ENCODE measurements around the gene UBE2M.
"Not testable (repeated sequence)": the region's sequence is repeated elsewhere in the genome, so short reads cannot be mapped to it uniquely, and the experiment has no call there.

Gene UBE2M

DNA sequence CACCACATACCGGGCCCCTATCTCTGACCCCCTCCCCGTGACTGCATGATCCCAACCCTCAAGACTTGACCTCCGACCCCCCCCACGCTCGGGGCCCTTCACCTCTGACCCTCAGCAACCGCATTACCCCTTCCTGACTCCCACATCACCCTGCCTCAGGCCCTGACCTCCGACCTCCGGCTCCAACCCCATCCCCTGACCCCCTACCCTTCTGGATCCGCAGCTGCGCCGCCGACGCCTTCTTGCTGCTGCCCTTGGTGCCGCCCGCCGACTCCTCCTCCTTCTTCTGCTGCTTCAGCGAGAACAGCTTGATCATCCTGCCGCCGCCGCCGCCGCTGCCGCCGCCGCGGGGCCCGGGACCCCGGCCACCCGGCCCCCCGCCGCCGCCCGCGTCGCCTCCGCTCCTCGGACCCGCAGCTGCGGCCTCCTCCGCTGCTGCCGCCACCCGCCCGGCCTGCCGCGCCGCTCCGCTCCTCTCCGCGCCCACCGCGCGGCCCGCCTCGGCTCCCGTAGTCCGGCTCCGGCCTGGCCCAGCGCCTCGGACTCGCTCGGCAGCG lies at the start of gene UBE2M:
TSS of gene UBE2M (minus strand) at position 546 of the 557 bp plus-strand sequence. CDS start at position 316, 230 bp downstream.
- no peak for DNase-seq

DNA sequence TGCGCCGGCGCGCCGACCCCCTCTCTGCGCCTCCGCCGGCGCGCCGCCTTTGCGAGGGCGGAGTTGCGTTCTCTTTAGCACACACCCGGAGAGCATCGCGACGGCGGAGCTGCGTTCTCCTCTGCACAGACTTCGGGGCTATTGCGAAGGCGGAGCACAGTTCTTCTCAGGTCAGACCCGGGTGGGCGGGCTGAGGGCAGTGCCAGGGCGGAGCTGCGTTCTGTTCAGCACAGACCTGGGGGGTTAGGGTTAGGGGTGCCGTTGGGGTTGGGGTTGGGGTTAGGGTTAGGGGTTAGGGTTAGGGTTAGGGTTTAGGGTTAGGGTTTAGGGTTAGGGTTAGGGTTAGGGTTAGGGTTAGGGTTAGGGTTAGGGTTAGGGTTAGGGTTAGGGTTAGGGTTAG lies 48.8 kb upstream of the UBE2M start:
- DNase-seq = not testable (repeated sequence)

DNA sequence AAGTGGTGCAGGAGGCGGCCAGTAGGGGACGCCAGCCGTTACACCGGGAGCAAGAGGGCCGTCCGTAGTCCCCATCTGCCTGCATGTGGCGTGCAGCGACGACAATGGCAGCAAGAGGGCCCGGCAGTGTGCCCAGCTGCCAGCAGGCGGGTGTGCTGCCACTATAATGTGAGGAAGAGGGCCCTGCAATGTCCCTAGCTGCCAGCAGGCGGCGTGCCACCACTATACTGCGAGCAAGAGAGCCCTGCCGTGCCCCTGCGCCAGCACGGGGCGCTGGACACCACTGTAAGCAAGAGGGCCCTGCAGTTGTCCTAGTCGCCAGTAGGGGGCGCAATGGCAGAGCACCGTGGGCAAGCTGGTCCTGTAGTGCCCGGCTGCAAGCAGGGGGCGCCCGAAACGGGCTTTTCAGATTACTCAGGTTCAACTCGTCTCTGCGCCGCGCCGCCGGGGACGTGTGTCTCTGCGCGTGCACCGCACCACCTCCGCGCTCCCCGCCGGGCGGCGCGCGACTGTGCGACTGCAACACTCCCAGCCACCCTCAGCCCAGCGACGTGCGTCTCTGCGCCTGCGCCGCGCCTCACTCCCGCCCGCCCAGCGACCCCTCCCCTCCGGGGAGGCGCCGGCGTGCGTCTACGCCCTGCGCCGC lies 48.0 kb upstream of the UBE2M start:
- not testable (repeated sequence) for DNase-seq

DNA sequence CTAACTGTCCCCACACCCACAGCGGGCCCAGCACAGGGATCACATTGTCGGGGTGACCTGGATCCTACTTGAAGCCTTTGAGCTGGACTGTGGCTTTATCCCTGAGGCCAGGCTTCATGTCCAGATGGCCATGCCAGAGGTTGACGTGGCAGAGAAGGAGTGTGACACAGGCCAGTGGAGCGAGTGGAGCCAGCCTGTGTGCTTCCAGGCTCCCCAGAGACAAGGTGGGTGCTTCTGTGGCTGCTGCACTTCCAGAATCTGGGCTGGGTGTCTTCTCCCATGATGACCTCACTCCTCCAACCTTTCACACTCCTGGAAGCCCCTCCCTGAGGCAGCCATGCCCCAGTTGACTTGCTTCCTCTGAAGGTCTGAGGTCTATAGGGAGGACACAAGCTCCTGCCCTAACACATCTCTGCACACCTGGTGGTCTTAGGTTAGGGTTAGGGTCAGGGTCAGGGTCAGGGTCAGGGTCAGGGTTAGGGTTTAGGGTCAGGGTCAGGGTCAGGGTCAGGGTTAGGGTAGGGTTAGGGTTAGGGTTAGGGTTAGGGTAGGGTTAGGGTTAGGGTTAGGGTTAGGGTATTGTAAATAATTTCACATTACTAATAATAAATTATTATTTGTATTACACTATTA lies 27.8 kb upstream of the UBE2M start:
- no peak for DNase-seq

DNA sequence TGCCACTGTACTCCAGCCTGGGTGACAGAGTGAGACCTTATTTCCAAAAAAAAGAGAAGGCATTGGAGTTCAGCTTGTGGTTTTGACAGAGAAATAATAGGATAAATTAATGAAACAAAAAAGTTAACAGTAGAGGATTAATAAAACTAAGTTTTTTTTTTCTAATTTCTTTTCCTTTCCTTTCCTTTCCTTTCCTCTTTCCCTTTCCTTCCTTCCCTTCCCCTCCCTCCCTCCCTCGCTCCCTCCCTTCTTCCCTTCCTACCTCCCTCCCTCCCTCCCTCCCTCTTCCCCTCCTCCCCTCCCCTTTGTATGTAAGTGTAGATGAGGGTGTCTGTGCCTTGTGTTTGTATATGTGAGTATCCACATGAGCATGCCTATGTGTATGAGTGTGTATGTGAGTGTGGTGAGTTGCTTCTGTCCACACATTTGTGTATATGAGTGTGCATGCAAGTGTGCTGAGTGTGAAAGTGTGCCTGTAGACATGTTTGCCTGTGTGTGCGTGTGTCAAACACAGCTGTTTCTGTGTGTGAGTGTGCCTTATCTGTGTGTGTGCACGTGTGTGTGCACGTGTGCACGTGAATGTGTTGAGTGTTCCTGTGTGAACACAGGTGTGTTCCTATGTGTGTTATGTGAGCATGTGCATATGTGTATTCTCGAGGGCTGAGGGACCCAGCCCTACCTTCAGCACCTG lies 27.2 kb upstream of the UBE2M start:
- DNase-seq = no peak

DNA sequence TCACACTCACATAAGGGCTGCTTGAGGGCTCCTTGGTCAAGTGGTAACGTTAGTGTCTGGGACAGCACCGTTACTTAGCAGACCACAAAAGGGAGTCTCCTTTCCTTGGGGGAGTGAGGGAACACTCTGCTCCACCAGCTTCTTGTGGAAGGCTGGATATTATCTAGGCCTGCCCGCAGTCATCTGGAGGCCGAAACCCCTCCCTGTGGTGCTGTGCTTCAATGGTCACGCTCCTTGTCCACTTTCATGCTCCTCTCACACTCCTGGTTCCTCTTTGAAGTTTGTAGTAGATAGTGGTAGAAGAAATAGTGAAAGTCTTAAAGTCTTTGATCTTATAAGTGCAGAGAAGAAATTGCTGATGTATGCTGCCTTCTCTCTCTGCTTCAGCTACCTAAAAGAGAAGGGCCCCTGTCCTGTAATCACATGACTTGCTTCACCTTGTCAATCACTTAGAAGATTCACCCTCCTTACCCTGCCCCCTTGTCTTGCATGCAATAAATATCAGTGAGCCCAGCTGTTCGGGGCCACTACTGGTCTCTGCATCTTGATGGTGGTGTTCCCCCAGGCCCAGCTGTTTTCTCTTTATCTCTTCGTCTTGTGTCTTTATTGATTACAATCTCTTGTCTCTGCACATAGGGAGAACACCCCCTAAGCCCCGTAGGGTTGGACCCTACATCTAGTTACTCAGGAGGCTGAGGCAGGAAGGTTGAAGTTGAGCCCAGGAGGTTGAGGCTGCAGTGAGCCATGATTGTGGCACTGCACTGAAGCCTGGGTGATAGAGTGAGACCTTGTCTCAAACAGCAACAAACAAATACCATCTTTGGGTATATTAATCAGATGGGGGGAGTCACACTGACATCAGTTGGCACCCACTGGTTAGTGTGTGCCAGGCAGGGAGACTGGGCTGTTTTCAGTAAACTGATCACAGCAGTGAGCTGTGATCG lies 26.4 kb upstream of the UBE2M start:
- no peak for DNase-seq

DNA sequence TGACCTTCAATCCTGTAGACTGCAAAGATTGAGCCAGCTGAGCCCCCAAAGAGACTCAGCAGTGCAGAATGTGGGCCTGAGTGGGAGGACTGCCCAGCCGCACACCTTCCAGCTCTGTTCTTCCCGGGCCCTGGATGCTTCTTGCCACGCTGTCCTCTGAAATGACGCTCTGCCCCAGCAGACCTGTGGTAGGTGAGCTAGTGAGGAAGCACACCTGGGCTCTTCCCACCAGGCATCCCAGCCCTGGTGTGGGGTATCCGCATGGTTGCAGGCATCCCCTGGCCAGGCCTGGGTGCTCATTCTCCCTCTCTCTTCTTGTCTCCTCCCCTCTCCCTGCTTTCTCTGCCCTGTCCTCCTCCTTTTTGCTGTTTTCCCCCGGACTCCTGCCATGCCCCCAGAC lies 24.6 kb upstream of the UBE2M start:
- no peak for DNase-seq

DNA sequence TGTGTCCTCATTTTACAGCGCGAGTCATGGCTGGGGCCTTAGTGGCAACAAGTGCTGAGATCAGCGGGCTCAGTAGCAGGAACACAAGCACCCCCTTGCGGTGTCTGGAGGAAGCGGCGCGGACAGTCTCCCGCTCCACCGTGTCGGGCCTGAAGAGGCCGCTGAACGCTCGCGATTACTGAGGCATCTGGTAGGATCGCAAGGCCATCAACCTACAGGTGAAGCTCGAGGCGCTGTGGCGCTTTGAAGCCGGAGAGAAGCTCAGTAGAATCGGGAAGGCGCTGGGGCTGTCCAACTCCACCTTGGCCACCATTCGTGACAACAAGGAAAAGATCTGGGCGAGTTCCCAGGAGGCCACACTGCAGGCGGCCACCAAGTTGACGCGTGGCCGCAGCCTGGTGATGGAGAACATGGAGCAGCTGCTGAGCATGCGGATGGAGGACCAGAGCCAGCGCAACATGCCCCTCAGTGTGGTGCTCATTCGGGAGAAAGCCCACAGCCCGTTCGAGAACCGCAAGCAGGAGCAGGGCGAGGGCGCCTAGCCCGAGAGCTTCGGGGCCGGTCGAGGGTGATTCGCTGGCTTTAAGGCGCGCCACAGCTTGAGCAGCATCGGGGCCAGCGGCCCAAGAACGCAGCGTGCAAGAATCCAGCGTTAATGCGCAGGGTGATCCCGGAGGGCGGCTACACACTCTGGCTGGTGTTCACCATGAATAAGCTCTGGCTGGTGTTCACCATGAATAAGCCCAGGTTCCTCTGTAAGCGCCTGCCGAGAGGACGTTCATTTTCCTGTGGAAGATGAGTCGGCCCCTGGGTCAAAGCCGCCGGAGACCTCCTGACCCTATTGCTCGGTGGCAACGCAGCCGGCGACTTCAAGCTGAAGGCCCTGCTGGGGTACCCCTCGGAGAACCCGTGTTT lies 23.1 kb upstream of the UBE2M start:
- DNase-seq = no peak

DNA sequence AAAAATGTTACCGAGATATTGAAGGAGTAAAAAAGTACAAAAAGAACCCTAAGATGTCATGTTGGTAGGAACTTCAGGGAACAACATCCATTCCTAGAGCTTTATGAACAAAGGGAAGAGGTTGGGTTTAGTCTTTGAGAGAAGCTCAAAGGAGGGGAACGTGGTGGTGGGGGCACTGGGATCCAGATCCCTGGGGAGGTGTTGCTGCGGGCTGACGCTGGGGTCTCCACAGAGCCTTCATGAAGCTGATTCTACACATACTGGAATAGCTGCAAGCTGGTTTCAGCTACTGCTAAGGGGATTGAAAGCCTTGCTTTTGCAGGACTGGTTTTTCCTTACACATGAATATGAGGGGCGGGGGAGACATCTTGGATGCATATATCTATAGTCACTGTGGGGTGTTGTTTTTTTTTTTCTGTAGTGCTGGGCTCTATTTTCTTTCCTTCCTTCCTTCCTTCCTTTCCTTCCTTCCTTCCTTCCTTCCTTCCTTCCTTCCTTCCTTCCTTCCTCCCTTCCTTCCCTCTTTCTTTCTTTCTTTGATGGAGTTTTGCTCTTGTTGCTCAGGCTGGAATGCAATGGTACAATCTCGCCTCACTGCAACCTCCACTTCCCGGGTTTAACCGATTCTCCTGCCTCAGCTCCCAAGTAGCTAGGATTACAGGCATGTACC lies 21.2 kb upstream of the UBE2M start:
- no peak for DNase-seq

DNA sequence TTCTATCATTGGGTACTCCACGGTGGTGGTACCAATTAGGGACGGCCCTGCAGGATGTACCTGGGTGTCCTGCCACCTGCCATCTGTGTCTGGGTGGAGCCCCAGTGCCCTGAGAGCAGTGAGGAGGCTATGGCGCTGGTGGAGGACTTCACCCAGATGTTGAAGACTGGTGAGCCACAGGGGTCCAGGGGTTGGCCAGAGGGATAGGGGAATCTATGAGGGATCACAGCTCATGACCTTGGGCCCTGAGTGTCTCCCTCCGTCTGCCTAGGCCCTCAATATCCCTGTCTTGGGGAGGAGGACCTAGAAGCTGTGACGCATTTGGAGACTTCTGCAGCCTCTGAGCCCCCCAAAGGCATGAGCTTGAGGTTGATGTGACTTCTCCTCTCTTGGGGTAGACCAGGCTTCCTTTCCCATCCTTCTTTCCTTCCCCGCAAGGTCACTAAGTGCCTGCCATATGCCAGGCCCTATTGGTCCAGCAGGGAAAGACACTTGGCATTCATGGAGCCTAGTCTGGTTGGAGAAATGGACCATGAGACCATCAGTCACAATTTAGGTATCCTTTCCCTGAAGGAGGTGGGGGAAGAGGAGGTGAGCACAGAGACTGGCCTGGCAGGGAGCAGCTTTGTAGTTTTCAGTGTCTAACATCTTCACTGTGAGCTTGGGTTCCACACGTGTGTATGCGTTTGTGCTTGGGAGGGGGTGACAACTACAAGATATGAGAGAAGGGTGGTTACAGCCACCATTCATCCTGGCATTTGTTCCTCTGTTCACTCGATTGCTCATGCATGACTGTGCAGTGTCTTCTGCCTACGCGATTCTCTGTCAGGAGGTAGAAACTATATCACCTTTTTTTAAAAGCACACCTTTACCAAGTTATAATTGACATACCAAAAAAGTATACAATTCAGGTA lies 19.9 kb upstream of the UBE2M start:
- DNase-seq = no peak

DNA sequence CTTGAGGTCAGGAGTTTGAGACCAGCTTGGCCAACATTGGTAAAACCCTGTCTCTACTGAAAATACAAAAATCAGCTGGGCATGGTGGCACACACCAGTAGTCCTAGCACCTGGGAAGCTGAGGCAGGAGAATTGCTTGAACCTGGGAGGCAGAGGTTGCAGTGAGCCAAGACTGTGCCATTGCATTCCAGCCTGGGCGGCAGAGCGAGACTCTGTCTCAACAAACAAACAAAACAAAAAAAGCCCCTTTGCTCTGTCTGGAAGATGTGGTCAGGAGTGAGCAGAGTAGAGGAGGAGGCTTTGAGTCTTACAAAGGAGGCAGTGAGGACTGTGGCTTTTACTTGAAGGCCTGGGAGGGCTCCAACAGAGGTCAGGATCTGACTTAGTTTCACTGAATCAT lies 19.2 kb upstream of the UBE2M start:
- DNase-seq = not testable (repeated sequence)

DNA sequence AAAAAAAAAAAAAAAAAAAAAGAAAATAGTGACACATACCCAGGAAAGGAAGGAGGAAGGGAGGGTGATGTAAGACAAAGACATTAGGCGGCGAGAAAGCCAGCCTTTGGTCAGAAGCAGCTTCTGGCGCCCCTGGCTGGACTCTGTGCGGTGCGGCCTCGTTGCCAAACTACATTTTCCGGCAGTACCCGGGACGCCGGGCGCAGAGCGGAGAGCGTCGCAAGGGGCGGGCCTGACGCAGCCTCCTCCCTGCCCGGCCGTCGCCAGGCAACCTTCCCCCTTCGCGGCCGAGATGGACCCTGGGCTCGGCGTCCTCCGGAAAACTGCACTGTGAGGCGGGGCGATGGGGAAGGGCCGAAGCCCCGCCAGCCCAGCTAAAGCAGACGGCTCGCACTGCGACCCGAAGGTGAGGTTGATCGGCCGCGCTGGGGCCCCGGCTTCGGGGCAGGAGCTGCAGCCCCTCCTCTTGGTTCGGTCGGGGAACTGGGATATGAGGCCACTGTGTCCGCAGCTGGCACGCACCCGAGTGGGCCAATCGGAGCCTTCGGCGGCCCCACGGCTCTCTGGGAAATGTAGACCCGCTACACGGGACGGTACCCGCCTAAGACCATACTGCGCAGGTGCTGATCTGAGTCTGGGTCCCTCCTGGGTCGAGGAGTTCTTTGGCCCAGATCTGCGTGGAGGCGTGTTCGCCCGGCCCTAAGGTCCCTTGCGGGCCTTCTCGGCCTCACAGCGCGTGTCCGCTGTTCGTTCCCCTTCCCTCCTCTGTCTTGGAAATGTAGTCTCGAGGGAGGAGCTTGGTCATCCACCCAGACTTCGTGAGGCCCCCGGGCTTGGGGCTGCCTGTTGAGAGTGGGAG lies 17.0 kb upstream of the UBE2M start:
- DNase-seq = no peak

DNA sequence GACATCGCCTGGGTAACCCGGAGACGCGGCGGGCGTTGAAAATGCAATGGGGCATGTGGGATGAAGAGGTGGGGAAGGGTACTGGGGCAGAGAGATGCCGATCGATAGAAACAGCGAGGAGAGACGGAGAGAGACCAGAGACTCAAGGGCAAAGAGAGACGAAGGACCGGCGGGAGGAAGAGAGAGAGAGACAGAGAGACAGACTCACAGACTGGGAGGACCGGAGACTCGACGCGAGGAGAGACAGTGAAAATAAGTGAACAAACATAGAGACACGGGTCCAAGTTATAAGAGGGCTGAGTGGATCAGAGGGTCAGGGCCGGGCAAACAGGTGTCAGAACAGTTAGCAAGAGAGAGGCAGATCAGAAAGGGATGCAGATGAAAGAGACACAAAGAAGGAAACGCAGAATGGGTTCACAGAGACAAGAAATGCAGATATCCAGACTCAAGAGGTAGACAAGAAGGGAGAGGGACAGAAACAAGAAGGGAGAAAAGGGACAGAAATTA lies 15.3 kb upstream of the UBE2M start:
- DNase-seq = no peak

DNA sequence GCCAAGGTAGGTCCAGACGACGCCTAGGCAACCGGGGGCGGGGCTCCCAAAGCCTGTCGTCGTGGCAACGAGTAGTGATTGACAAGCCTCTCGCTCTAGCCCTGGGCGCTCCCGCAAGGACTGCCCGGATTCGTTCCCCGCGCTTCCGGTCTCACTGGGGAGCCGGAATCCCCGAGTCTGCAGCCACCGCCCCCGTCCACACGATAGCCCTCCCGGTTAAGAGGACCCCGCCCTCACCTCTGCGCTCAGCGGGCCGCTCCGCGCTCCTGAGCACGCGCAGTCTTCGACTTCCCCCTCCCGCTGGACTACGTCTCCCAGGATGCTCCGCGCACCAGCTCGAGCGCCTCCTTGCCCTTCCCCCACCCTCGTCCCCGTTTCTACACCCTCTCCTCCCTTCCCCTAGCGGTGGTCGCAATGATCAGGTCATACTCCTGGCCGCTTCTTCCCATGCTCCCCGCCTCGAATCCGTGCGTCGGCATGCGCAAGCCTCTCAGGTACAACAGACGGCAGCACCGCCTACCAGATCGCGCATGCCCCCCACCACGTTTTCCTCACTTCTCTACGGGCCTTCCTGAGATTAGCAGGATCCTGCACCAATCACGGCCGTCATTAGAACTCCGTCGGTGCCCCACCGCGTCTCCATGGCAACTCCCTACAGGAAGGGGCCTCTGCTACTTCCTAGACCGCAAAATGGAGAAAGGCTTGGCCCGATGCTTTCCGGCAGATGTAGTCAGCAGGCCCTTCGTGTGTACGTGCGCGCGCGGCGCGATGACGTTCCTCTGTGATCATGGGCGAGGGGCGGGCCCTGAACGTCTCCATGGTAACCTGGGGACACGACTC lies 14.6 kb upstream of the UBE2M start, which contains the start of gene MZF1:
TSS of gene MZF1 (minus strand) at position 518 of the 840 bp plus-strand sequence. CDS start 1,946 bp downstream, outside the sequence.
- no peak for DNase-seq

DNA sequence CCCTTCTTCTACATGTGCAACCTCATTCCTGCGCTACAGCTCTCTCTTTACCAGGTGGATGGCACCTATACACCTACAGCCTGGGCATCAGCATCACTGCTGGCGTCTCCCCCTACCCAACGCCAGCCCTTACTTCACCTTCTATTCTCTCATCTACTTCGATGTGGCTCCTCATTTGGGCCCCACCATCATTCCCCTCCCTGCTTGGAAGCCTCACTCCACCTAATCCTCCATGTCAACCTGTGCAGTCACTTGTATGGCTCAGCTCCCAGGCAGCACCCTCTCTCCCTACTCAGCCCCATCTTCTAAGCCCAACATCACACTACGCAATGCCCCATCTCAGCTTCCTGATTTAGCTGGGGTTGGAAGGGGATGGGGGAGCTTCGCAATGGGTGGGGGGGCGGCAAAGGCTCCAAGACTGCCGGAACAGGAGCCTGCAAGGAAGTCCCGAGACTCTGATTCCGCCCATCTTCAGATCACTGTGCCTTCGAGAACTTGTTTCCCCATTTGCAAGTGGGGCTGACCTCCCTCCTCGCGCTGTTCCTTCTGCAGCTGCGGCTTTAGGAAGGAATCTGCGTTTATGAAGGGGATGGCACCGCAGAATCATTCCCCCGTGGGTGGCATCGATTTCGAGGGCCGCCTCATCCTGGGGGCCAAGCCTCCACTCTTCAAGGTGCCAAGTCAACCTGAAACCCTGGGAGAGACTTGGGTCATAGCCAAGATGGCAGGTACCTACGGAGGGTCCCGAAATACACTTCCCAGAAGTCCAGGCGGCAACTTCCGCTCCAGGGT lies 13.8 kb upstream of the UBE2M start:
- DNase-seq = no peak

DNA sequence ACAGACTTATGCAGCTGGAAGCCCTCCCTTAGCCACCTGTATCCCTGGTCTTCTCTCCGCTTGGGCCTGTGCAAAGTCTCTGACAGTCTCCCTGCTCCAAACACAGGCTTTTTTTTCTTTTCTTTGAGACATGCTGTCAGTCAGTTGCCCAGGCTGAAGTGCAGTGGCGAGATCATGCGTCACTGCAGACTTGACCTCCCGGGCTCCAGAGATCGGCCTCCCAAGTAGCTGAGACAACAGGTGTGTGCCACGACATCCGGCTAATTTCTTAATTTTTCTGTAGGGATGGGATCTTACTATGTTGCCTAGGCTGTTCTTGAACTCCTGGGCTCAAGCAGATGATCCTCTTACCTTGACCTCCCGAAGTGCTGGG lies 13.2 kb upstream of the UBE2M start:
- DNase-seq = no peak
